NCI-H524 (cell line): ENCODE data around the gene CSNK2A1.
"Not testable (repeated sequence)": the region's sequence is repeated elsewhere in the genome, so short reads cannot be mapped to it uniquely, and the experiment has no call there.

Experiments
- DNase-seq, 2 experiments: peaks; one replicate each; lab custom pipeline; 2025; lab: John Stamatoyannopoulos, UW

CSNK2A1 gene

DNA sequence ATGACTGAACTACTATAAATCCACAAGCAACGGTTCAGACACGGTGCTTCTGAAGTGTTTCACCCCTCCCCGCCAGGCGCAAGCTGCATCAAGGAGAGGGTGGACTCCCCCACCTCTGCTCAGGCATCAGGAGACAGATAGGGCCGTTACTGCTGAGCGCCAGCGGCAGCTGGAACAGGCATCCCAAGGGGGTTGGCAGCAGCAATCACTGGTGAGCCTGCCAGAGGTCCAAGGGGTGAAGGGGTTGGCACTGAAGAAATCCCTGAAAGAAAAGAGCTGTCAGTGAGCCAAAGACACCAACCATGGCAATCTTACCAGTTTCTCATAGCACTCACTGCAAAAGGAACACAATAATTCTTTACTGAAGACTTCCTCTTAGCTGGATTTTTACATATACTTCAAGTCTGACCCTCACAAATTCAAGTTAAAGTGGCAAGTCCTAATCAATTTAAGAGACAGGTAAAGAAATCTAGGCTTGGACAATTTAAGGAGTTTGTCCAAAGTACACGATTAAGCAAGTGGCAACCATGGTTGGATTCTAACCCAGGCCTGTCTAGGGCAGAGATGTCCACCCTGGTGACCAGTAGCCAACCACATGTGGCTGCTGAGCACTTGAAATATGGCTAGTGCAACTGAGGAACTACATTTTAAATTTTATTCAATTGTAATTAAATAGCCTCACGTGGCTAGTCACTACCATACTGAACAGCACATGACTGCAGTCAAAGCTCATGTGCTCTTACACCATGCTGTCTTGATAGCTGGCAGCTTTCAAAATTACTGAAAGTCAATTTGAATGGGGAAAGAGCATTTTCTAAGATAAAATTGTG lies 59.6 kb downstream of the CSNK2A1 start:
- DNase-seq: peak in 1 of 2 experiments; percentile 19

DNA sequence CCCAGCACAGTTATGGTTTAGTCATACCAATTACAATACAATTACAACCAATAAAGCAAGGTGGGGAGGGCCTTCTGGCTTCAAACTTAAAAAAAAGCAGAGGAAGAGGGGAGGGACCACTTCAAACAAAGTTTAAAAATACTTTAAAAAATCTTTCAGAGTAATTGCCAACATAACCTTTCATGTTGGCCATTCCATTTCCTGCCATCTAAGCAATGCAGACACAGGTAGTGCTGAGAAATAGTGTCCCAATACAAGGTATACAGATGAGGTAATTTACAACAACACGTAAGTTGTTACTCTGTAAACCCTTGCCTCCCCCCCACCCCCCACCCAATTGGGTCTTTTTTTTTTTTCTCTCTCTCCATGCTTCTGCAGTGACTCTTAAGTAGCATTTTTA lies 62.4 kb downstream of the CSNK2A1 start:
- no peak for DNase-seq

GRCh38 chr20:480044-480443 lies 63.5 kb downstream of the CSNK2A1 start:
- DNase-seq: no peak

DNA sequence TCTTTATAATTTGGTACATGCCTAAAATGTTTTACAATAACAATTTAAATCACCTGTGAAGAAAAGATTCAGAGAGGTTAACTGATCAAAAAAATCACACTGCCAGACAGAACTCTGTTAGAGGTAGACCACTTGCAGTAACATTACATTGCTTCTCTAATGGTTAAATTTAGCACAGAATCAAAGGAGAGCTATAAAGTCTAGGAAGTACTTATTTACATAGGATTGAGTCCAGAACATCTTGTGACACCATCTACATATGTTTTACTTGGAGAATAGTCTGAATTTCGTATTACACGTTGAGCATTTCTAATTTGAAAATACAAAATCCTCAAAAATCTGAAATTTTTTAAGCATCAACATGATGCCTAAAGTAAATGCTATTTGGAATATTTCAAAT lies 64.1 kb downstream of the CSNK2A1 start:
- DNase-seq: no peak

- peak; percentile 54 to 77 for DNase-seq
Observed at GRCh38 chr20:478949-479429, 64.6 kb downstream of the CSNK2A1 start.

GRCh38 chr20:478010-478948 lies 65.3 kb downstream of the CSNK2A1 start:
- DNase-seq: no peak

GRCh38 chr20:476561-477249 lies 66.9 kb downstream of the CSNK2A1 start:
- not testable (repeated sequence) for DNase-seq

- DNase-seq: no peak
Observed at GRCh38 chr20:475463-476357, 67.9 kb downstream of the CSNK2A1 start.

DNA sequence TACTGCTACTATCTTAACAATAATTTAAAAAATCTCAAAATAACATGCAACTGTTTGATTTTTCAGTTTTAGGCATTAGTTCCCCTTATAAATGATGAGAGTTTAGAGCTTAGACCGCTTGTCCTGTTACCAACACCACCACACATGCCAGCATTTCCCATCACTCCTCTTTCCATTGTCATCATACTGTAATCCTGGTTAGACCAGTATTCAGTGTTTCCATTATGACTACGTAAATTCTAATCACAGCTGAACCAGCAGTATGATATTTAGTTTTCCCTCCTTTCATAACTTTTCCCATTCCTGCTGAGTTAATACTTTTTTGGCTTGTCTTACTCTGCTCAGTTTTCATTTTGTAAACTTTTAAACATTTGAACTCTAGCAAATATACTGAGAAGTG lies 69.0 kb downstream of the CSNK2A1 start:
- DNase-seq: no peak

DNA sequence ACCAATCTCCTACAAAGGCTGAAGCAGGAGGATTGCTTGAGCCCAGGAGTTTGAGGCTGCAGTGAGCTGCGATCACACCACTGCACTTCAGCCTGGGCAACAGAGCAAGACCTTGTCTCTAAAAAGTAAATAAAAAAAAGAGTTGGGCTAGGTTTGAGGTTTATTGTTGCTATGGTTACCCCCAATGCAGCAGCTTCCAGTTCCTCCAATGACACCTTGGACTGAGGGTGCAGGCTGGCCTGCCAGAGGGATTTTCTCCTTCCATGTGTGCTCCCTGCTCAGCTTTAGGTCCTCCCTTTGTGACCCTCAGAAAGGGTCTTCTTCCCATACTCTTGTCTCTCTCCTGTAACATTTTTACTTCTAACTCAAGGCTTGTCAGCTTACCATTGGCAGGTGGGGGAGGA lies 70.7 kb downstream of the CSNK2A1 start:
- no peak for DNase-seq

GRCh38 chr20:472137-472846 lies 71.3 kb downstream of the CSNK2A1 start:
- DNase-seq: no peak

DNA sequence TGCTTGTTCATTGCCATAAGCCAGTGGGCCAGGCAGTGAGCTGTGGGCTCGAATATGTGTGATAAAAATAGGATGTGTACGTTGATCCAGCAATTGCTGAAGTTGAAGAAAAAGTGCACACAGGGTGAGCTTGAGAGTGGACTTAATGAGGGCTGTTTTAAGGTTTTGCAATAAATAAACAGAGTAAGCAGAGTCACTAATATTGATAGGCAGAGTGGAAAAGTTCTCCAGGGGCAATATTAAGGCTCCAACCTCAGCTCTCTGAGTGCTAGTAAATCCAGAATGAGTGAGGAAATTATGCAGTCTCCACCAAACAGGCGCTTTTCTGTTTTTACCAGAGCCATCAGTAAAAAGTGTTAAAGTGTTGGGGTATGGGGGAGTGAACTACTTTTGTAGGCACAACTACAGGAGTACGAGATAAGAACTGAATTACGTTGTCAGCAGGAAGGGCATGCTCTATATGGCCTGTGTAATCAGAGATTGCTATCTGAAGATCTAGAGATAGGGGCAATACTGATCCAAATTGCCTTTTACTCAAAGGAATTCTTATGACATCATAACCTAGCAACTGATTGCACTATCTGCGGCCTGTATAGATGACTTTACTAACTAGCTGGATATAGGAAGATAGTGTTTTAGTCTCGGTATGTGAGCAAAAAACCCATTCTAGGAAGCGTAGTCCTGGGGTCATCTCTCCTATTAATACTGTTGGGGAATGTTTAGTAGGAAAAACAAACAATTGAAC lies 73.7 kb downstream of the CSNK2A1 start:
- no peak for DNase-seq

GRCh38 chr20:467755-468154 lies 75.8 kb downstream of the CSNK2A1 start:
- DNase-seq: no peak

- DNase-seq: peak; percentile 85 to 96
Observed at GRCh38 chr20:462199-462991, 81.2 kb downstream of the CSNK2A1 start, which contains the start of gene TBC1D20. Gene TBC1D20, minus strand, starts transcription at chr20:462533. Its CDS starts 128 bp downstream, at chr20:462405.

GRCh38 chr20:461254-462198 lies 82.1 kb downstream of the CSNK2A1 start:
- DNase-seq: peak; percentile 44 to 49

GRCh38 chr20:460707-461106 lies 82.9 kb downstream of the CSNK2A1 start:
- no peak for DNase-seq

- no peak for DNase-seq
Observed at GRCh38 chr20:460180-460579, 83.4 kb downstream of the CSNK2A1 start.

DNA sequence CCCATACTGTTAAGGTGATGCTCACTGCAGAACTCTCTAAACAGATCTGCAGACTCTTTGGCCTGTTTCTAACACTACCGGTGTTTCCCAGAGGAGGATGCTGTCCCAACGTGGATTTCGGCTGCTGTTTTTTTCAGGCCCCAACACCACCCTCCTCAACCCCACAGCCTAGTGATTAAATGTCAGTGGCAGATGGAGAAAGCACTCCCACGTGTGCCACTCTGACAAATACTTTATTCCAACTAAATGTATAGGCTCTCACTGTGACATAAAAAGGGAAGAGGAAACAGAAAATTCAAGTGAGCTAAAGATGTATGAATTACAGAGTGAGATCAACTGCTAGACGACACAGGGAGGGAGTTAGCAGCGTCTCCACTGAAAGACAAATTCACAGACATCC lies 84.8 kb downstream of the CSNK2A1 start:
- peak; percentile 36 to 79 for DNase-seq
